Fibroblast of lung (primary cell): ENCODE results near the gene CCDC187. TPM values are rescaled to one million over a fixed set of nuclear protein-coding genes. Genes with fewer than 3 reads are reported as not detected.

Experiments used
- DNase-seq, 2 donors: peaks; one replicate each; pipeline versions ENCODE4 v3.0.0 to v3.0.0-alpha.2; 2010; ENCODE audit warnings: low read depth in 2 of 2
- H2AFZ ChIP-seq: 2 replicates; pipeline ENCODE4 v1.5.1; 2012; ENCODE audit warnings: low read length, control low read depth, inconsistent platforms
- H3K27ac ChIP-seq: 2 replicates; pipeline ENCODE4 v1.5.1; 2011; ENCODE audit warnings: low read length, control low read depth; ENCODE audit not compliant: insufficient read depth
- H3K27me3 ChIP-seq: 2 replicates; pipeline ENCODE4 v1.5.1; 2011; ENCODE audit warnings: mild to moderate bottlenecking, low read length; ENCODE audit not compliant: control insufficient read depth, insufficient read depth
- H3K36me3 ChIP-seq: 2 replicates; pipeline ENCODE4 v1.5.1; 2011; ENCODE audit warnings: low read length; ENCODE audit not compliant: control insufficient read depth, insufficient read depth
- H3K4me1 ChIP-seq: 2 replicates; pipeline ENCODE4 v1.5.1; 2011; ENCODE audit warnings: low read length; ENCODE audit not compliant: control insufficient read depth, insufficient read depth; ENCODE audit errors: extremely low read depth
- H3K4me2 ChIP-seq: 2 replicates; pipeline ENCODE4 v1.5.1; 2011; ENCODE audit warnings: low read length, control low read depth; ENCODE audit not compliant: insufficient read depth; ENCODE audit errors: extremely low read depth
- H3K4me3 ChIP-seq, 4 experiments: fragments of 200-600 bp in 1 of 4; sonication (generic) in 1 of 4; replicated peaks in 1 of 4; 2 replicates each; pipeline ENCODE4 v1.5.1; 2011 to 2016; ENCODE audit warnings: low read length in 4 of 4, low read depth in 3 of 4, mild to moderate bottlenecking in 3 of 4, control low read depth in 2 of 4, inconsistent platforms in 1 of 4, mixed read lengths in 1 of 4; ENCODE audit not compliant: insufficient read depth in 1 of 4; ENCODE audit errors: control extremely low read depth in 1 of 4
- H3K79me2 ChIP-seq: 2 replicates; pipeline ENCODE4 v1.5.1; 2012; ENCODE audit warnings: mild to moderate bottlenecking, low read length, inconsistent platforms; ENCODE audit not compliant: control insufficient read depth, insufficient read depth
- H3K9ac ChIP-seq: 2 replicates; pipeline ENCODE4 v1.5.1; 2011; ENCODE audit warnings: mild to moderate bottlenecking, low read length, control low read depth; ENCODE audit not compliant: insufficient read depth
- H3K9me3 ChIP-seq: 2 replicates; pipeline ENCODE4 v1.5.1; 2012; ENCODE audit warnings: low read depth, low read length; ENCODE audit not compliant: control insufficient read depth, insufficient read depth
- H4K20me1 ChIP-seq: 2 replicates; pipeline ENCODE4 v1.5.1; 2011; ENCODE audit warnings: low read length; ENCODE audit not compliant: control insufficient read depth, insufficient read depth; ENCODE audit errors: extremely low read depth
- EZH2 ChIP-seq: IDR thresholded peaks from 2 replicates; pipeline ENCODE4 v1.5.1; 2012; ENCODE audit warnings: low read length, control low read depth, mild to moderate bottlenecking; ENCODE audit errors: missing control alignments
- polyA plus RNA-seq, 2 donors: library from polyadenylated mRNA; depleted of rRNA in 1 of 2; stranded (reverse) in 1 of 2; unstranded in 1 of 2; fragments of >200 nt; gene quantifications; 2 replicates each; pipeline ENCODE4 v1.2.1, GENCODE V29; 2011 to 2012; ENCODE audit warnings: missing spikeins in 1 of 2
- total RNA-seq: library from RNA; depleted of rRNA; stranded (reverse); fragments of >200 nt; gene quantifications from 2 replicates; pipeline ENCODE4 v1.2.1, GENCODE V29; 2014
- TF ChIP-seq, protein P1 (sequence below), 2 donors: IDR thresholded peaks in 1 of 2; conservative IDR thresholded peaks in 1 of 2; 1 replicate in 1 of 2; 2 replicates in 1 of 2; pipeline ENCODE4 v1.5.1; 2011 to 2012; ENCODE audit warnings: low read length in 2 of 2, control low read depth in 1 of 2, inconsistent platforms in 1 of 2, low read depth in 1 of 2, mild to moderate bottlenecking in 1 of 2

Gene CCDC187
- total and polyA plus RNA-seq, 2 donors (not counting 1 experiment from before 2014, with no cell fraction given) = not detected

DNA sequence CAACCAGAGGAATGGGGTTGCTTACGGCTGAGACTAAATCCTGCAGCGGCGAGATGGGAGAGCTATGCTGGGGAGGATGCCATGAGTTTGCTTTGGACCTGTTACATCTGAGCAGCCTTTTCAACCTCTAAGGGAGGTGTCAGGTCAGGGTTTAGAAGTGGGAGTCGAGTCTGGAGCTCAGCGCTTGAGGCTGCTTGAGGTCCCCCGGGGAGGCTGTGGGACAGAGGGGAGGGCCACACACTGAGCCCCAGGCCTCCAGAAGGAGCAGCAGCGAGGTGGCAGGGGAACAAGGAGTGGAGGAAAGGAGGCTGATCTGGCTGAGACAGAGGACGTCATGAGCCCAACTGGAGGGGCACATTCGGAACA is 56.4 kb downstream of the CCDC187 start:
- no peak overlapping the region for H3K27ac ChIP-seq
- H3K36me3 ChIP-seq = no peaks in the 10 kb centered on the region
- H3K79me2 ChIP-seq = peaks cover 12% of the 10 kb centered on the region
- H3K4me3 ChIP-seq = no peak overlapping the region
- TF ChIP-seq, protein P1, sequence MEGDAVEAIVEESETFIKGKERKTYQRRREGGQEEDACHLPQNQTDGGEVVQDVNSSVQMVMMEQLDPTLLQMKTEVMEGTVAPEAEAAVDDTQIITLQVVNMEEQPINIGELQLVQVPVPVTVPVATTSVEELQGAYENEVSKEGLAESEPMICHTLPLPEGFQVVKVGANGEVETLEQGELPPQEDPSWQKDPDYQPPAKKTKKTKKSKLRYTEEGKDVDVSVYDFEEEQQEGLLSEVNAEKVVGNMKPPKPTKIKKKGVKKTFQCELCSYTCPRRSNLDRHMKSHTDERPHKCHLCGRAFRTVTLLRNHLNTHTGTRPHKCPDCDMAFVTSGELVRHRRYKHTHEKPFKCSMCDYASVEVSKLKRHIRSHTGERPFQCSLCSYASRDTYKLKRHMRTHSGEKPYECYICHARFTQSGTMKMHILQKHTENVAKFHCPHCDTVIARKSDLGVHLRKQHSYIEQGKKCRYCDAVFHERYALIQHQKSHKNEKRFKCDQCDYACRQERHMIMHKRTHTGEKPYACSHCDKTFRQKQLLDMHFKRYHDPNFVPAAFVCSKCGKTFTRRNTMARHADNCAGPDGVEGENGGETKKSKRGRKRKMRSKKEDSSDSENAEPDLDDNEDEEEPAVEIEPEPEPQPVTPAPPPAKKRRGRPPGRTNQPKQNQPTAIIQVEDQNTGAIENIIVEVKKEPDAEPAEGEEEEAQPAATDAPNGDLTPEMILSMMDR (conservative IDR thresholded peaks at IDR 0.05 in 1 of 2, IDR thresholded peaks at IDR 0.05 in 1 of 2; ENCODE audit: low read depth in 1 of 2, low read length in 2 of 2) = no peak
- TF ChIP-seq EZH2 = no peak
- peaks cover 13% of the 10 kb centered on the region for H3K27me3 ChIP-seq
- peaks cover 4% of the 10 kb centered on the region for H3K4me1 ChIP-seq
- H3K9ac ChIP-seq = no peak overlapping the region
- no peaks in the 10 kb centered on the region for H3K9me3 ChIP-seq
- H4K20me1 ChIP-seq = no peaks in the 10 kb centered on the region
- H2AFZ ChIP-seq = no peak overlapping the region
- no peak overlapping the region for H3K4me2 ChIP-seq
- no peak for DNase-seq

DNA sequence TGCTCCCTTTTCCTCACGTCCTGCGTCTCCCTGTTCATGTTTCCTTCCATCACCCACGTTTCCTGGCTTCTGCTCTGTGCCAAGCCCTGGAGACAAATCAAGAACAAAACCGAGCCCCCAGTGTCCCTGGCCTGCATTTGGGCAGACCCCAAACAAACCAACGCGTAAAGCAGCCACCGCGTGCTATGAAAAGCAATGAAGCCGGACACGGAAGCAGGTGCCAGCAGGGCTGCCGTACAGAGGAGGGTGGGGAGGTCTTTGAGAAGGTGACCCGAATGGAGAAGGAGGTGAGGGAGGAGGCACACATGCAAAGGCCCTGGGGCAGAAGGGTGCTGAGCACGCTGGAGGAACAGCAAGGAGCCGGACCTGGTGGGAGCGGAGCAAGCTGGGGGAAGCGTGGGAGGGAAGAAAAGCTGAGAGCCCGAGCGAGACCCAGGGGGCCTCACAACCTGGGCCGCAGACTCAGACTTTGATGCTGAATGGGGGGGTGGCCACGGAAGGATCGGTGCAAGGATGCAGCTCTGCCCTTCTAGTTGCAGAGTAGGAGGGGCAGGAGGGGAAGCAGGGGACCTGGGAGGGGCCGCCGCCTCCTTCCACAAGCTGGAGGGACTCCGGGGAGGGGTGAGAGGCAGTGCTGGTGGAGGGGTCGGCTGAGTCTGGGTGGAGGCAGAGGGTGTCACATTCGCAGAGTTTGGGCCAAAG is 56.9 kb downstream of the CCDC187 start:
- Histone ChIP-seq H3K4me3 (no peak overlapping the region), H3K4me1 (peaks cover 4% of the 10 kb centered on the region), H3K27ac (no peak overlapping the region), H4K20me1 (no peaks in the 10 kb centered on the region), H3K27me3 (peaks cover 13% of the 10 kb centered on the region), H3K79me2 (peaks cover 16% of the 10 kb centered on the region), H3K36me3 (no peaks in the 10 kb centered on the region), H2AFZ (no peak overlapping the region), H3K9ac (no peak overlapping the region), H3K9me3 (no peaks in the 10 kb centered on the region), H3K4me2 (no peak overlapping the region)
- no peak for DNase-seq
- TF ChIP-seq, protein P1 (conservative IDR thresholded peaks at IDR 0.05 in 1 of 2, IDR thresholded peaks at IDR 0.05 in 1 of 2; ENCODE audit: low read depth in 1 of 2, low read length in 2 of 2) = no peak
- TF ChIP-seq EZH2 = no peak

DNA sequence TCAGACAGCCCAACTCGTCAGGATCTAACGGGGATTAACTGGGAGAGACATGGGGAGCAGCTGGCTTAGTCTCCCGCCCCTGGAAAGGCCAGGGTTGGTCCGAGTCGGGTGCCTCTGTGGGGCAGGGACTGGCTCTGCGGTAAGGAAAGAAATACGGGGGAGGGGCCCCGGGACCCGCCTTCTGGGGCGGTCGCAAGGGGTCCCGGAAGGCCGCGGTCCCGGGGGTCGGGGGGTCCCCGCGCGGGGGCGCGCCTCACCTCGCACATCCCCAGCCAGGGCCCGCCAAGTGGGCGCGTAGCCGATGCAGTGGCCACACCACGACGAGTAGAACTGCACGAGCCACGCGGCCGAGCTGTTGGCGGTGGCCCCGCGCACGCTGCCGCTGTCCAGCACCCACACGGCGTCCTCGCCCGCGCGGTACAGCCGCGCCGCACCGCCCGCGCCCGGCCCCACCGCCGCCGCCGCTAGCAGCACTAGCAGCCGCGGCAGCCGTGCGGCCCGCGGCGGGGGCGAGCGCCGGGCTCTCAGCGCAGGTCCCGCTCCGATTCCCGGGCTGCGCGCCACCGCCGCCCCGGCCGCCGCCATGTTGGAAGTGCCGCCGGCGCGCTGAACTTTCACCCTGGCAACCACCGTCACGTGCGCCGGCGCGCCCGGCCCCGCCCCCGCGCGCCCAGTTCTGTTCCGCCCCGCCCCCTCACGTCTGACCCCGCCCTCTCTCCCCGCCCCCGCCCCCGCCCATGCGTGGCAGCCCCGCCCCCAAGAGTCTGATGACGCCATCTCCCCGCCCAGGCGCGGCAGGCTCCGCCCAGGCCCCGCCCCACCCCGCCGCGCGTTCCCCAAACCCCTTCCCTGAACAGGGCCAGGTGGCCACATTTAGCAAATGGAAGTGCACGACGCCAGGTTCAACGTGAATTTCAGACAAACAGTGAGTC is 58.4 kb downstream of the CCDC187 start, which contains the start of gene QSOX2:
QSOX2 (minus strand) TSS at position 594 of the 932 bp plus-strand sequence; CDS start at position 585, 9 bp downstream.
- no peaks in the 10 kb centered on the region for H3K9me3 ChIP-seq
- peak within 1 kb of the TSS; percentile 47 for H3K27ac ChIP-seq
- peak; percentile 58 to 80 for DNase-seq

More for the DNA sequence above, 58.4 kb downstream of the CCDC187 start, which contains the start of gene QSOX2:
- Histone ChIP-seq H3K4me1 (peaks cover 4% of the 10 kb centered on the region), H3K36me3 (peaks cover 2% of the 10 kb centered on the region), H2AFZ (peak within 1 kb of the TSS; percentile 59), H3K9ac (peak within 1 kb of the TSS; percentile 50), H4K20me1 (no peaks in the 10 kb centered on the region), H3K4me3 (peak within 1 kb of the TSS; percentile 80 to 87 (median 84)), H3K79me2 (peaks cover 23% of the 10 kb centered on the region), H3K4me2 (peak within 1 kb of the TSS; percentile 99), H3K27me3 (peaks cover 13% of the 10 kb centered on the region)
- TF ChIP-seq, protein P1 (conservative IDR thresholded peaks at IDR 0.05 in 1 of 2, IDR thresholded peaks at IDR 0.05 in 1 of 2; ENCODE audit: low read depth in 1 of 2, low read length in 2 of 2) = no peak
- no peak for TF ChIP-seq EZH2
